Parathyroid adenoma (tissue), 2 donors: ENCODE measurements around the gene MSI2.

Source experiments
- H2AFZ ChIP-seq: fragments of 300-600 bp; sonication (generic); one replicate; pipeline ENCODE4 v1.7.0; 2017; ENCODE audit warnings: antibody characterized with exemption, mild to moderate bottlenecking
- H3K27ac ChIP-seq: fragments of 300-600 bp; sonication (generic); one replicate; pipeline ENCODE4 v1.7.0; 2017
- H3K27me3 ChIP-seq: fragments of 300-600 bp; sonication (generic); one replicate; pipeline ENCODE4 v1.7.0; 2017; ENCODE audit warnings: low read length; ENCODE audit not compliant: control insufficient read depth, insufficient read depth
- H3K36me3 ChIP-seq: fragments of 300-600 bp; sonication (generic); one replicate; pipeline ENCODE4 v1.7.0; 2017; ENCODE audit warnings: low read length; ENCODE audit not compliant: control insufficient read depth, insufficient read depth
- H3K4me1 ChIP-seq: fragments of 300-600 bp; sonication (generic); one replicate; pipeline ENCODE4 v1.7.0; 2017; ENCODE audit warnings: control low read depth
- H3K4me2 ChIP-seq: fragments of 300-600 bp; sonication (generic); one replicate; pipeline ENCODE4 v1.7.0; 2017; ENCODE audit warnings: low read length
- H3K4me3 ChIP-seq: fragments of 300-600 bp; sonication (generic); one replicate; pipeline ENCODE4 v1.7.0; 2017; ENCODE audit warnings: low read depth, low read length
- H3K79me2 ChIP-seq: fragments of 300-600 bp; sonication (generic); one replicate; pipeline ENCODE4 v1.7.0; 2017; ENCODE audit warnings: control low read depth
- H3K9ac ChIP-seq: fragments of 300-600 bp; sonication (generic); one replicate; pipeline ENCODE4 v1.7.0; 2017; ENCODE audit warnings: mild to moderate bottlenecking
- H3K9me3 ChIP-seq: fragments of 300-600 bp; sonication (generic); one replicate; pipeline ENCODE4 v1.7.0; 2017; ENCODE audit warnings: low read length; ENCODE audit not compliant: control insufficient read depth
- CTCF ChIP-seq: fragments of 300-600 bp; sonication (generic); IDR thresholded peaks from one replicate; pipeline ENCODE4 v1.7.0; 2017; ENCODE audit warnings: antibody characterized with exemption, mild to moderate bottlenecking
- donor health status: primary hyperparathyroidism.

MSI2 gene

GRCh38 chr17:57537524-57538410, 281.4 kb downstream of the MSI2 start:
- H3K4me2 ChIP-seq = peak overlapping the region; percentile 27
- no peak overlapping the region for H2AFZ ChIP-seq
- H3K4me1 ChIP-seq = peaks cover 90% of the 10 kb centered on the region
- H3K79me2 ChIP-seq = peaks cover 32% of the 10 kb centered on the region
- no peaks in the 10 kb centered on the region for H3K9me3 ChIP-seq
- H3K27ac ChIP-seq = peak overlapping the region; percentile 96
- H3K9ac ChIP-seq = no peak overlapping the region
- peak; percentile 10 for TF ChIP-seq CTCF
- H3K4me3 ChIP-seq = no peak overlapping the region
- H3K36me3 ChIP-seq = no peaks in the 10 kb centered on the region
- H3K27me3 ChIP-seq = no peaks in the 10 kb centered on the region

- Histone ChIP-seq H3K27me3 (no peaks in the 10 kb centered on the region), H2AFZ (no peak overlapping the region), H3K9me3 (no peaks in the 10 kb centered on the region), H3K9ac (no peak overlapping the region), H3K36me3 (no peaks in the 10 kb centered on the region), H3K79me2 (peaks cover 41% of the 10 kb centered on the region), H3K4me3 (no peak overlapping the region), H3K4me1 (peaks cover 88% of the 10 kb centered on the region), H3K4me2 (peak overlapping the region; percentile 27), H3K27ac (peak overlapping the region; percentile 96)
- TF ChIP-seq CTCF = no peak
These were observed 282.6 kb downstream of the MSI2 start for GRCh38 chr17:57538736-57539456.

- H3K4me2 ChIP-seq = peak overlapping the region; percentile 10
- no peak overlapping the region for H3K9ac ChIP-seq
- no peaks in the 10 kb centered on the region for H3K9me3 ChIP-seq
- no peak overlapping the region for H2AFZ ChIP-seq
- no peaks in the 10 kb centered on the region for H3K36me3 ChIP-seq
- no peaks in the 10 kb centered on the region for H3K27me3 ChIP-seq
- no peak overlapping the region for H3K4me3 ChIP-seq
- H3K79me2 ChIP-seq = peaks cover 42% of the 10 kb centered on the region
- peak overlapping the region; percentile 96 for H3K27ac ChIP-seq
- peaks cover 88% of the 10 kb centered on the region for H3K4me1 ChIP-seq
- no peak for TF ChIP-seq CTCF
These were observed 283.4 kb downstream of the MSI2 start for GRCh38 chr17:57539529-57540301.

- no peak overlapping the region for H3K9ac ChIP-seq
- no peaks in the 10 kb centered on the region for H3K9me3 ChIP-seq
- H3K36me3 ChIP-seq = no peaks in the 10 kb centered on the region
- H3K27ac ChIP-seq = no peak overlapping the region
- no peak for TF ChIP-seq CTCF
- no peak overlapping the region for H3K4me2 ChIP-seq
- H3K79me2 ChIP-seq = peaks cover 50% of the 10 kb centered on the region
- no peaks in the 10 kb centered on the region for H3K27me3 ChIP-seq
- H3K4me3 ChIP-seq = no peak overlapping the region
- peaks cover 90% of the 10 kb centered on the region for H3K4me1 ChIP-seq
- no peak overlapping the region for H2AFZ ChIP-seq
These were observed 284.3 kb downstream of the MSI2 start for GRCh38 chr17:57540596-57540995.
